Measurements from ENCODE around the gene SETBP1. TPM values are rescaled to one million over a fixed set of nuclear protein-coding genes. Genes with fewer than 3 reads are reported as not detected.
A peak's percentile ranks its signal among the peaks of the same experiment; 100 is the strongest.

SETBP1 gene
- total and polyA plus RNA-seq, 9 of the 15 experiments (the other 6 are each of a cell fraction or from before 2014, with no cell fraction given): under 0.01 to 0.13 (median 0.04) TPM

DNA sequence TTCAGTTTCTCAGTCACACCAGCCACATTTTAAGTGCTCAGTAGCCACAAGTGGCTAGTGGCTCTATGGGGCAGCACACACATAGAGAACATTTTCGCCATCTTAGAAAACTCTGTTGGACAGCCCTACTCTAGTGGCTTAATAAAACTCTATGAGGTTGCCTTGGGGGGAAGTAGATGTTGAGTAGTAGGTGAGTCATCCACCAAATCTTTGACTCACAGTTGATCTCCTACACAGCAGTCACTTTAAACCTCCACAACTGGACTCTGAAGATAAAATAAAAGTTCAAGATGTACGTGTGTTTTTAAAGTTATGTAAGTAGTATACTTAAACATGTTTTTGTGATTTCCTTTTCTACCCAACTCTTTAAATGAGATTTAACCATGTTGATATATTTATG is 379.0 kb downstream of the SETBP1 start (continued):
- TF ChIP-seq NCOA6 (IDR thresholded peaks at IDR 0.05) (no peak), REST (IDR thresholded peaks at IDR 0.05; ENCODE audit: borderline replicate concordance) (no peak), REST (CRISPR knock-in tag; IDR thresholded peaks at IDR 0.05; ENCODE audit: low read depth) (no peak), RBM34 (IDR thresholded peaks at IDR 0.05; ENCODE audit: borderline replicate concordance, insufficient read depth, low read length) (no peak), STAT5A (IDR thresholded peaks at IDR 0.05; ENCODE audit: borderline replicate concordance, low read length) (peak; percentile 84), PHF20 (IDR thresholded peaks at IDR 0.05; ENCODE audit: partially characterized antibody) (no peak), TAF1 (IDR thresholded peaks at IDR 0.05; ENCODE audit: control insufficient read depth, extremely low read depth, insufficient read depth, low read length, severe bottlenecking) (no peak), ZNF143 (CRISPR knock-in tag; IDR thresholded peaks at IDR 0.05) (no peak), BCL6 (CRISPR knock-in tag; IDR thresholded peaks at IDR 0.05) (no peak), KLF16 (IDR thresholded peaks at IDR 0.05) (peak; percentile 88), PRPF4 (IDR thresholded peaks at IDR 0.05; ENCODE audit: insufficient read depth, low read depth, low read length, poor library complexity, severe bottlenecking) (no peak), ZNF146 (CRISPR knock-in tag; IDR thresholded peaks at IDR 0.05; ENCODE audit: unreplicated experiment) (no peak), TRIM24 (IDR thresholded peaks at IDR 0.05) (peak; percentile 69 to 80; a peak in 3 of 4 replicates), ZC3H11A (IDR thresholded peaks at IDR 0.05; ENCODE audit: low read depth, low read length) (no peak), ZNF347 (CRISPR knock-in tag; IDR thresholded peaks at IDR 0.05; ENCODE audit: low read depth) (no peak), MEF2A (IDR thresholded peaks at IDR 0.05; ENCODE audit: control insufficient read depth, low read depth, low read length) (no peak), TCF7L2 (IDR thresholded peaks at IDR 0.05; ENCODE audit: low read depth, low read length) (no peak), PTRF (tag; IDR thresholded peaks at IDR 0.05) (no peak), KLF10 (CRISPR knock-in tag; IDR thresholded peaks at IDR 0.05) (no peak), L3MBTL2 (IDR thresholded peaks at IDR 0.05) (no peak), TCF7 (IDR thresholded peaks at IDR 0.05; ENCODE audit: borderline replicate concordance) (no peak)
- TF ChIP-seq, protein P1, sequence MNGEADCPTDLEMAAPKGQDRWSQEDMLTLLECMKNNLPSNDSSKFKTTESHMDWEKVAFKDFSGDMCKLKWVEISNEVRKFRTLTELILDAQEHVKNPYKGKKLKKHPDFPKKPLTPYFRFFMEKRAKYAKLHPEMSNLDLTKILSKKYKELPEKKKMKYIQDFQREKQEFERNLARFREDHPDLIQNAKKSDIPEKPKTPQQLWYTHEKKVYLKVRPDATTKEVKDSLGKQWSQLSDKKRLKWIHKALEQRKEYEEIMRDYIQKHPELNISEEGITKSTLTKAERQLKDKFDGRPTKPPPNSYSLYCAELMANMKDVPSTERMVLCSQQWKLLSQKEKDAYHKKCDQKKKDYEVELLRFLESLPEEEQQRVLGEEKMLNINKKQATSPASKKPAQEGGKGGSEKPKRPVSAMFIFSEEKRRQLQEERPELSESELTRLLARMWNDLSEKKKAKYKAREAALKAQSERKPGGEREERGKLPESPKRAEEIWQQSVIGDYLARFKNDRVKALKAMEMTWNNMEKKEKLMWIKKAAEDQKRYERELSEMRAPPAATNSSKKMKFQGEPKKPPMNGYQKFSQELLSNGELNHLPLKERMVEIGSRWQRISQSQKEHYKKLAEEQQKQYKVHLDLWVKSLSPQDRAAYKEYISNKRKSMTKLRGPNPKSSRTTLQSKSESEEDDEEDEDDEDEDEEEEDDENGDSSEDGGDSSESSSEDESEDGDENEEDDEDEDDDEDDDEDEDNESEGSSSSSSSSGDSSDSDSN (IDR thresholded peaks at IDR 0.05; ENCODE audit: borderline replicate concordance in 1 of 2, low read depth in 2 of 2, low read length in 2 of 2): no peak
